ENCODE measurements around the gene BROX. TPM values are rescaled to one million over a fixed set of nuclear protein-coding genes. Genes with fewer than 3 reads are reported as not detected.
"Not testable (repeated sequence)": the region's sequence is repeated elsewhere in the genome, so short reads cannot be mapped to it uniquely, and the experiment has no call there.

The BROX gene
- total RNA-seq, 1 donor from 2014 or later: 47.6 TPM

GRCh38 chr1:222728746-222729145 lies 16.4 kb downstream of the BROX start:
- intact Hi-C loops (cut with micrococcal nuclease): no loop called here

- intact Hi-C loops (cut with micrococcal nuclease): no loop called here
Observed at GRCh38 chr1:222730866-222731265, 18.5 kb downstream of the BROX start.

- intact Hi-C loops (cut with micrococcal nuclease): no loop called here
Observed at GRCh38 chr1:222732216-222733159, 20.1 kb downstream of the BROX start.

DNA sequence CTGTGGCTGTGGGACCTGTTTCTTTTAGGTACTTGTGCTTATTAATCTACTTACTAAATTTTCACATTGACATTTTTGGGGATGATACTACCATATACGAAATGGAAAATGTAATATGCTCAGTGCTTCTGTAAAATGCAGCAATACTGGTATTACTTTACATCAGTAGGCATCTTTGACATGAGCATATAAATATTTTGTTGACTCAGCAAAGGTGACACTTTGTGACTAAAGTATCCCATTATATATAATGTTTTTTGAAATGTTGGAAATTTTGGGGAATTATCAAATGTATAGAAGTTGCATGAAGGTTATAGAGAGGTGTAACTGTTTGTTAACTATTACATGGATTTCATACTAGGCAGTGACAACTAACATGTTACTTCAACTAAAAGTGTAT lies 22.4 kb downstream of the BROX start:
- intact Hi-C loops (cut with micrococcal nuclease): loop anchor here (5.0 kb wide), 1 partner anchor 93 kb away; no protein-coding TSS in a partner anchor

DNA sequence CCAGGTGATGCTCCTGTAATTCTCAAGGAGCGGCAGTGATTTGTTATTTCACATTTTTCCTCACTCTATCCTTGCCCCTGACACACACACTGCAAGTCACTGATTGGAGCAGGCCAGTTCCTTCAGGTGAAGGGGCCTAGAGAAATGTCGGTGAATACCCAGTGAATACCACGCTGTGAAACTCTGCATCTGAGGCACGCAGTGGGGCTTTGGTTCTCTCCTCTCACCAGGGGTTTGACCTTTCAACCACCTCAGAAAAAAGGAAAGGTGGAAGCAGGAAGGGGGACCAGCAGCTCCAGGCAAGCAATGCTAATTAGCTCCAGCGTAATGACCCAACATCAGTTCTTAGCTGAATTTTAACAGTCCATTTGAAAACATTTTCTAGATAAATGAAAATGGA lies 24.1 kb downstream of the BROX start:
- intact Hi-C loops (cut with micrococcal nuclease): loop anchor here (5.0 kb wide), 1 partner anchor 91 kb away; no protein-coding TSS in a partner anchor

DNA sequence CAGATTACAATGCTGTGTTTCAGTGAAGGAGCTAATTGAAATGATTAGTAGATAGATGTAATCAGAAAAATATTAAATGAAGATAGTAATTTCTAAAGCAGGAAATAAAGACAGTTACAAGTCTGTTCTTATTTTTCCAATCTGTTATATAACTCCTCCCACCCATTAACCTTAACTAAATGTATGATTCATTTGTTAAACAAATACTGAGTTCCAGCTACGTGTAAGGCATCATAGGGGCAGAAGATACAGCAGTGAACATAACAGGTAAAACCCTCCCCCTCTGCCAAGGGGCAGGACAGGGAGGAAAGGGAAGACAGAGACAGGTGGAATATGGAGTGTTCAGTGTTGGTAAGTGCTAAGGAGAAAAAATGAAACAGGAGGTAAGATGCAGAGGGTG lies 24.6 kb downstream of the BROX start, which contains the start of gene FAM177B:
FAM177B (plus strand) TSS at position 231 of the 400 bp plus-strand sequence. CDS start 9,344 bp downstream, outside the sequence.
- intact Hi-C loops (cut with micrococcal nuclease): loop anchor here (5.0 kb wide), 1 partner anchor 90 kb away; no protein-coding TSS in a partner anchor

DNA sequence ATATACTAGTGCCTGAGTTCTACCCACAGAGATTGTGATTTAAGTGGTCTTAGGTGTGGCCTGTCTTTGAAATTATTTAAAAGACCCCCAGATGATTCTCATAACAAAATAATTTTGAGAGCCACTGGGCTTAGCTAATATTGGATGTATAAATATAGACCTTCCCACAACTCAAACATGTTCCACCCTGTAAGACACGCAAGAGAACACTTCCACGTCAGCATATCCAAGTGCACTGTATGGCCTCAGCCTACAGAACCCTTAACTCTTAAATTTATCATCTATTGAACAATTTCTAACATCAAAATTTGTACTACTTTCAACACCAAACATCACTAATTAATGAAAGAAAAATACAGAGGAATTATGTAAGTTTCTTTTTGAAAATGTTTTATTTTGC lies 27.1 kb downstream of the BROX start:
- intact Hi-C loops (cut with micrococcal nuclease): loop anchor here (5.0 kb wide), 1 partner anchor 88 kb away; no protein-coding TSS in a partner anchor

- intact Hi-C loops (cut with micrococcal nuclease): loop anchor here (5.0 kb wide), 2 partner anchors 87 to 97 kb away; no protein-coding TSS in a partner anchor
Observed at GRCh38 chr1:222739929-222740328, 27.6 kb downstream of the BROX start.

DNA sequence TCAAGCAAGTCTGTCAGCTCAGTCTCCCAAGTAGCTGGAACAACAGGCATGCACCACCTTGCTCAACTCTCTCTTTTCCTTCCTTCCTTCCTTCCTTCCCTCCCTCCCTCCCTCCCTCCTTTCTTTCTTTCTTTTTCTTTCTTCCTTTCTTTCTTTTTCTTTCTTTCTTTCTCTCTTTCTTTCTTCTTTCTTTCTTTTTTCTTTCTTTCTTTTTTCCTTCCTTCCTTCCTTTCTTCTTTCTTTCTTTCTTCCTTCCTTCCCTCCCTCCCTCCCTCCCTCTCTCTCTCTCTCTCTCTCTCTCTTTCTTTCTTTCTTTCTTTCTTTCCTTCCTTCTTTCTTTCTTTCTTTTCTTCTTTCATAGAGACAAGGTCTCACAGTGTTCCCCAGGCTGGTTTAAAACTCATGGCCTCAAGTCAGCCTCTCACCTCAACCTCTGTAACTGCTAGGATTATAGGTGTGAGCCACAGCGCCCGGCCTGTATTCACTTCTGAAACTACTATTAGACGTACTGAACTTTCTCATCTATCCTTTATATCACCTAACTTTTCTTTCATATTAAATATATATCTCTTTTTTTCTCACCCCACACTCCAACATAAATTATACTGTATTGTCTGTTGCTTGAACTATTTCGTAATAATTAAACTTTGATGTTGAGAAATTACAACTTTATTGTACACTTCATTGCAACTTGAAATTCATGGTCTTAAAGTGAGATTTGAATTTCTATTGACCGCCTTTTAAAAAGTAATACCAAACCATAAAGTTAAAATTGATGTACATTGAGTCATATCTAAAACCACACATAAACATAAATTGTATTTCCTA lies 29.5 kb downstream of the BROX start:
- intact Hi-C loops (cut with micrococcal nuclease): loop anchor here (5.0 kb wide), 1 partner anchor 95 kb away; no protein-coding TSS in a partner anchor

- intact Hi-C loops (cut with micrococcal nuclease): no loop called here
Observed at GRCh38 chr1:222749927-222750326, 37.6 kb downstream of the BROX start.

- intact Hi-C loops (cut with micrococcal nuclease): no loop called here
Observed at GRCh38 chr1:222750651-222751050, 38.3 kb downstream of the BROX start.

DNA sequence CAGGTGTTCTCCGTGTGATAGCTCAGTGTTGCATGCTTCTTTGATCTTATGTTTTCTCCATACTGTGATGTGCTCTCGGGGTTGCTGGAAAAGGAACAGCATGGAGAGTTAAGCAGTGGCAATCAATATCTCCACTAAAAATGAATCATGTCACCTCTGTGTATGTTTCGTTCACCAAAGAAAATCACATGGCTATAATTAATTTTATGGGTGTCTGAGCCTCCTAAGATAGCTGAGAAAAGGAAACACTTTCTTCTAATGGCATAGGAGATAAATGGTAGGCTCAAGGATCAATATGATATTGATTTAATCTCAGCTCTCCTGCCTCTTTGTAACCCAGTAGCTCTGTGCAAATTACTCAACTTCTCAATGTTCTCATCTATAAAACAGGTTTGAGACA lies 38.9 kb downstream of the BROX start:
- intact Hi-C loops (cut with micrococcal nuclease): no loop called here

DNA sequence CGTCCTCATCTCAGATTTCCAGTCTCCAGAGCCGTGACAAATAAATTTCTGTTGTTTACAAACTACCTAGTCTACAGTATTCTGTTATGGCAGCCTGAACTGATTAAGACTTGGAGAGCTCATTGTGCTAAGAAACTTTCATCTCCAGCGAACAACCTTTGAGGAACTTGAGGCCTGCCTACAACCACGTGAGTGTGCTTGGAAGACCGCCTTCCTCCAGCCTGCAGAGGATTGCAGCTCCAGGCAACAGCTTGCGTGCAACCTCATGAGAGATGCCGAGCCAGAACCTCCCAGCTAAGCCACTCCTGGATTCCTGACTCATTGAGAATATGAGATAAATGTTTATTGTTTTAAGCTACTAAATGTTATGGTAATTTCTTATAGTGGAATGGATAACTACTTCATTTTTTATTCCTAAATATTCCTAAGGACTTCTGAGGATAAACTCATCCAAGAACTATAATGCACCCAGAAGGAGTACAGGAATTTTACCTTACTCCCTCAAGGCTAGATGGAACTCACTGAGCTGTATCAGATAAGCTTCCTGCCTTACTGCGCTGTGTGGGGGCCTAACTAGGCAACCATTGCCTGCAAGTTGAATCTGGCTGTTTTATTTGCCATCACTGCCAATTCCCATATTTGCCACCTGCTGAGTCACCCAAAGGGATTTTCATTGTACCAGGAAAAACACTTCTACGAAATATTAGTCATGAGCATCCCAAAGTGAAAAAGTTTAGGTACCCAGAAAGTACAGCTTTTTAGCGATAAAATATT lies 42.2 kb downstream of the BROX start:
- intact Hi-C loops (cut with micrococcal nuclease): no loop called here

DNA sequence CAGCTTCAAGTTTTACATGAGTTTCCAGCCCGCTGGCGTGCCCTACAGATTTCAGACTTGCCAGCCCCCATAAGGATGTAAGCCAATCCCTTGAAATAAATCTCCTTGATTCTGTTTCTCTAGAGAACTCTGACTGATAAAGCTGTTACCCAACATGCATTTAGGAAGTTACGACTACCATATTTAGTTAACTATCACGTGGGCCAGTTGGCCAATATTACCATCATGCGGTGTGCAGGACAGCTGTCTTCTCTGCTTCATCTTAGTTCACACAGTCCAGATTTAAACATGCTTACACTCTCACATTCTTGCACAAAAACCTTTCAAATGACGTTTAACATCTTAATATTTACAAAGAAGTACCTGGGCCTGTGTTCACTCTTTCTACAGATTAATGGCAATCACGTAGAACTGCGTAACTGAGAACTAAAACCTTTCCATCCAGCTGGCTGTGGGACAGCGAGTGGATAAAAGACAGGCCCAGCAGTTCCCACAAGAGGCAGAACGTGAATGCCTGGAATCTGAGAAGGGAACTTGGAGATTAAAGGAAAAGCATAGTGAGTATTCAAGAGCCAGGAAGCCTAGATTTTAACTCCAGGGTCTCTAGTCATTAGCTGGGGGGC lies 45.4 kb downstream of the BROX start:
- intact Hi-C loops (cut with micrococcal nuclease): no loop called here

DNA sequence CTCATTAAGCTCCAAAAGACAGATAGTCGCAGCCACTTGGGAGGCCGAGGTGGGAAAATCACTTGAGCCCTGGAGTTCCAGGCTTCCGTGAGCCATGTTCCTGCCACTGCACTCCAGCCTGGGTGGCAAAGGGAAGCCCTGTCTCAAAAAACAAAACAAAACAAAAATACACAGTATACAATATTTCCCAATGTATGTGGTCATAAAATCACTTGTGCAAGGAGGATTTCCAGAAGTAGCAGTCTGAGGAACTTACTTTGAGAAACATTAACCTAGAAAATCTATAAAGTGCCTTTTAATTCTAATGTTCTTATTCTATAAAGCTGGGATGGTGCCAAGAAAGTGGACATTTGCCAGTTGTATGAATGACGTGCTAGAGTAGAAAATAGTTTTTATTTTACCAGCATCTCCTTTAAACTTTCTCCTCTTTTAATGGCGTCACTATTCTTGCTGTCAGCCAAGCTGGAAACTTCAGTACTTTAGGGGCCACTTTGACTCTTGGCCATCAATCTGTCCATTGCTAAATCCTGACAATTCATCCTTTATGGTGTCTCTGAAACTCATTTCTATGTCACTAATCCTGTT lies 47.2 kb downstream of the BROX start:
- intact Hi-C loops (cut with micrococcal nuclease): no loop called here

- intact Hi-C loops (cut with micrococcal nuclease): no loop called here
Observed at GRCh38 chr1:222761083-222761482, 48.7 kb downstream of the BROX start.

DNA sequence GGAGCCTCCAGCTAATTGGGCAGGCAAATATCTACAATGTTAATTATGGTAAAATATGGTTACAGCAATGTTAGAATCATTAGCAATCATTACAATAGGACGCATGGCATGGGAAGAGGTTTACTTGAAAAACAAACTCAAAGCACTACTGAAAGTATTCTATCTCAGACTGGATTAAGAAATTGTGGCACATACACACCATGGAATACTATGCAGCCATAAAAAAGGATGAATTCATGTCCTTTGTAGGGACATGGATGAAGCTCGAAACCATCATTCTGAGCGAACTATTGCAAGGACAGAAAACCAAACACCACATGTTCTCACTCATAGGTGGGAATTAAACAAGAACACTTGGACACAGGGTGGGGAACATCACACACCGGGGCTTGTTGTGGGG lies 49.8 kb downstream of the BROX start:
- intact Hi-C loops (cut with micrococcal nuclease): not testable (repeated sequence)

- intact Hi-C loops (cut with micrococcal nuclease): no loop called here
Observed at GRCh38 chr1:222767152-222767571, 54.8 kb downstream of the BROX start.

GRCh38 chr1:222768592-222768991 lies 56.2 kb downstream of the BROX start:
- intact Hi-C loops (cut with micrococcal nuclease): no loop called here

GRCh38 chr1:222769181-222769580 lies 56.8 kb downstream of the BROX start:
- intact Hi-C loops (cut with micrococcal nuclease): no loop called here

All from T-helper 1 cell treated with Interleukin-12 subunit alpha and Interleukin-12 subunit beta and Interleukin-4 antibody, amounts not matched to agents 30 ng/mL and 1 ng/mL, for 36 hours (primary cell).